Iris pigment epithelial cell (primary cell): ENCODE results near the gene ZFYVE9.
"Not testable (repeated sequence)": the region's sequence is repeated elsewhere in the genome, so short reads cannot be mapped to it uniquely, and the experiment has no call there.

Experiments used
- DNase-seq: peaks from one replicate; pipeline ENCODE4 v3.0.0-alpha.2; 2011; ENCODE audit warnings: low read depth

Gene ZFYVE9

DNA sequence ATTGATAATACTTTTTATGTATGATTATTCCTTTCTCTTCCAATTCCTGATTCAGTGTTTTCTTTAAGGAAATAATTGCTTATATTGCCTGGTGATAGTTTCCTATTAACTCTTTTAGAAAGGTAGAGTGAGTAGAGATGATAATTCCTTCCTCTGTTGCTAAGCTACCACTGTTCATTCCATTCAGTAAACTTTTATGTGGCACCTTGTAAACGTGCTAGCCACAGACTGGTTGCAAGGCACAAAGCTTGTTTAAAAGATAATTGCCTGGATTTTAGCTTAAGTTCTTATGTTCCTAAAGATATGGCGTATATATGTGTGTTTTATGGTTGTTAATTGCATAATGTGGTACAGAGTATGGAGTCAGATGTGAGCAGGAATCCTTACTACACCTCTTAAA, 3.2 kb downstream of the ZFYVE9 start:
- DNase-seq, result no peak

DNA sequence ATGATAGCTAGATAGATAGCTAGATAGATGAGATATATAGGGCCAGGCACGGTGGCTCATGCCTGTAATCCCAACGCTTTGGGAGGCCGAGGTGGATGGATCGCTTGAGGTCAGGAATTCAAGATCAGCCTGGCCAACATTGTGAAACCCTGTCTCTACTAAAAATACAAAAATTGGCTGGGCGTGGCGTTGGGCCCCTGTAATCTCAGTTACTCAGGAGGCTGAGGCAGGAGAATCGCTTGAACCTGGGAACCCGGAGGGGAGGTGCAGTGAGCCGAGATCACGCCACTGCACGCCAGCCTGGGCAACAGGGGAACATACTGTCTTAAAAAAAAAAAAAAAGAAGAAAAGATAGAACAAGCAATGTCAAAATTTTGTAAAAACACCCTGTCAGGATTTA, 8.6 kb downstream of the ZFYVE9 start:
- DNase-seq, result not testable (repeated sequence)

DNA sequence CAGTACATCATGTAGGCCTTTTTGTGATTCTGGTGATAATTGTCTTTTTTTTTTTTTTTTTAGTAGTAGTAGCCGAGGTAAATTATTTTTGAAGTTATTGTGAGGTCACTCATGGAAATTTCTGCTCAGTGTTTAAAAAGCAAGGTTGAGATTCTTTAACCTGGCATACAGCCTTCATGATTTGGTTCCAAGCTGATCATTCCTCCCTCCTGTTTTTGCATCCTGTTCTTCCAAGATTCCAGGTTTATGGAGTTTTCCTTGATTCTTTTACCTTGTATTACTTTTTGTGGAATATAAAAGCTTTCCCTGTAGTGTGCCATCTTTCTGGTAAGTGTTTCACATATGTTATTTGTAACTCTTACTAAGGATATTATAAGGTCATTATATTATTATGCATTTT, 9.1 kb downstream of the ZFYVE9 start:
- DNase-seq, result no peak

DNA sequence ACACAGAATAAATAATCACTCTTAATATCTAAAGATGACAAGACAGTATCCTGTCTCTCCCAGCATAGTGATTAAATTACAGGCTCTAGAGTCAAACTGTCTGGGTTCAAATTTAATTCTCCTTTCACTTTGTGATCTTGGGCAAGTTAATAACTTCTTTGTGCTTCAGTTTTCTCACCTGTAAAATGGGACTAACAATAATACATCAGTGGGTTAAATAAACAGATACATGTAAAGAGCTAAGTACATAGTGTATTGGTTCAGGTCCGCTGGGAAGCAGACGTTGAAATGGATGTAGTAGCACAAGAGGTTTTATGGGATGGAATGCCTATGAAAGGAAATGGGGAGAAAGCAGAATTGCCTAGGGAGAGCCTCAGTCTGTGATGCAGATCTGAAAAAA, 10.7 kb downstream of the ZFYVE9 start:
- no peak for DNase-seq

DNA sequence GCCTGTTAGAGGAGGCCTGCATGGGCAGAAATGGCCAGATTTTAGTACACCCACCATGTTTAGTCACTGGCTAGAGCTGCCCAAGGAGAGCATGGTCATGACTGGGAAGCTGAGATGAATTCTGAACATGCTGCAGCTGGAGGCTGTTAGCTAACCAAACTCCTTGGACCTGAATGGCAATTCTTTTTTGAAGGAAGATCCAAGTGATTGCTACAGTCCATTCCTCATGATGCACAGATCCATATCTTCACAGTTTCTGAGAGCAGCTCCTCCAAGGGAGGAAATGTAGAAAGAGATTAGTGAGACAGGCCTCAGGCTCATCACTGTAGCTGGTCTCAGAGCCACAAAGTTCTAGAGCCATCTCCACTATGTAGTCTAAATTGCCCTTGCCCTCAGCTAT, 11.1 kb downstream of the ZFYVE9 start:
- peak; percentile 27 for DNase-seq

DNA sequence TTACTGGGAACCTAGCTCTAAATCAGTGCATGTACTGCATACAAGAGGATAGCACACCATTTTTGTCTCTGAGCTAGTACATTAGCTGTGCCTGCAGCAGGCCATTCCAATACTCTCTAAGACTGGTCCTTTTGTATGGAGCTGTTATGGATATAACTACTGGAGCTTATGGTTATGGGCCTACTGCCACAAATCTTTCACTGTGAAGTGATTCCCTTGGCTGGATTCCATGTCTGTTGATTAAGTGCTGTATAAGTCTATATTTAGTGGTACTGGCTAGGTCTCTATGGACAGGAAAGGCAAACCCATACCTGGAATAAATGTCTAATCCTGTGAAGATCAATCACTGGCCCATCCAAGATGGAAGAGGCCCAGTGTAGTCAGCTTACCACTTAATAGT, 12.0 kb downstream of the ZFYVE9 start:
- peak; percentile 56 for DNase-seq

DNA sequence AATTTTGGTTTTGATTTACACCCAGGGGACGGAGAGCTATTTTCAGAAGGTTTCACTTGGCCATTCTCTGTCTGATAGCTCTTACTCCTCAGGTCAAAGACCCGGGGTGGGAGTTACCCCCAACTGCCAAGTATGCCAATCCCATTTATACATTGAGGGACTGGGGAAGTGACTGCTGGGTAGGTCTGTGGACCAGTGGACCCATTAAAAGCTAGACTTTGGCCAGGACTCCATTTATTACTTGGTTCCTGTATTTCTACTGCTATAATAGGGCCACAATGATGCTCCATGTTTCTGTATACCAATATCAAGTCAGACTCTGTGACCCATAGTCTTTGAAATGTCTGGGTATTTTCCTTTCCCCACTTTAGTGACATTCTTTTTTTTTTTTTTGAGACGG, 14.6 kb downstream of the ZFYVE9 start:
- no peak for DNase-seq

DNA sequence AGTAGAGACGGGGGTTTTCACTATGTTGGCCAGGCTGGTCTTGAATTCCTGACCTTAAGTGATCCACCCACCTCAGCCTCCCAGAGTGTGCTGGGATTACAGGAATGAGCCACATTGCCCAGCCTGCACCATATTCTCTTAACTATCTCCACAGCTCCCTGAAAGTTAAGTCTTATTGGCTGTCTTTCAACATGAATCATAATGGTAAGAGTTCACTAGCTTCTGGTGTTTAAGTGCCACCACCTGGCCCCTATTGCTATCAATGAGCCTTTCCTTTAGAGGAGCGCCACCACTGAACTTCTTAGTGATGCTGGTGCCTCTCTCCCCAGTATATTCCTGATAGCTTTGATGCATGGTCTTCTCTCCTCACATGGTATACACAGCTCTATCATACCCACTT, 15.7 kb downstream of the ZFYVE9 start:
- DNase-seq, result peak; percentile 58

DNA sequence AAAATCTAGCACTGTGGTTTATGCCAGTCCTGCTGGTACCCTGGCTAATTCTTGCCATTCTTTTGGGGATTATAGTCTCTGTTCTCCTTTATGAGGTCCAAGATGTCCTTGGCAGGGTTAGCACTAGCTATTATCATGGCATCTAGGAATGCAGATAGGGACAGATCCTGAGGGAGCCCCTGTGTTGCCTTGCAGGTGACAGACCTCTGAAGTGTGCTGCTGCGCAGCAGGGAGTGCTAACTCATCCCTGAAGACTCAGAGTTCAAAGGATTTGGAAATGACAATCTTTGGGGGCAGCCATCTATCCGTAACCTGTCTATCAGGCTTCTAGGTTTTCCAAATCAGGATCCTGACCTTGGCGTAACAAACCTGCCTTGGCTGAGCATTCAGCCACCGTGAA, 16.3 kb downstream of the ZFYVE9 start:
- DNase-seq, result no peak

DNA sequence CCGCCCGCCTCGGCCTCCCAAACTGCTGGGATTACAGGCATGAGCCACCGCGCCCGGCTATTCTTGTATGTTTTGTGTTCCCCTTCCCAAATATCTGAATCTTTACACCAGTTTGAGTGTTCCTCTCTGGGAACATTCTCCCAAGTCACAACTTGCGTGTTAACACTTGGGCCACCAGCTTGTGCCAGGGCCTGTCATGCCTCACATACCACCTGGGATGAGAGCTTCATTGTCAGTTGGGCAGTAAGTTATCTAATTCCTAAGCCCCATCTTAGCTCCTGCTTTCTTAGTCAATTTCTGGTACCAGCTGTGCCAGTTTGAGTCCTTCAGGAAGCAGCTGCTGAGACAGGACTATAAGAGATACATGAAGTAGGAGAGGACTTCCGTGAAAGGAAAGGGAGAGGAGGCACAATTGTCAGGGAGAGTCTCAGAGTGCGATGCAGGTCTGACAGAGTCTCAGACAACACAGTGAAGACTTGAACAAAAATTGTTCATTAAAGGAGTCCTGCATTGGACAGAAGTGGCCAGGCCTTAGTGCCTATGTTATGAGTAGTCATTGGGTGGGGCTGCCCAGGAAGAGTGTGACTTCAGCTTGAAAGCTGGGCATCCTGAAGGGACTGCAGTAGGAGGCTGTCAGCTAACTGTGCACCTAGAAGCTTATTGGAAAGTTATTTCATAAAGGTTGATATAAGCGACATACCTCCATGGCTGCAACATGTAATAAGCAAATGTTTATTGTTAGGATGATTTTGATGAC, 17.3 kb downstream of the ZFYVE9 start:
- peak; percentile 38 for DNase-seq

DNA sequence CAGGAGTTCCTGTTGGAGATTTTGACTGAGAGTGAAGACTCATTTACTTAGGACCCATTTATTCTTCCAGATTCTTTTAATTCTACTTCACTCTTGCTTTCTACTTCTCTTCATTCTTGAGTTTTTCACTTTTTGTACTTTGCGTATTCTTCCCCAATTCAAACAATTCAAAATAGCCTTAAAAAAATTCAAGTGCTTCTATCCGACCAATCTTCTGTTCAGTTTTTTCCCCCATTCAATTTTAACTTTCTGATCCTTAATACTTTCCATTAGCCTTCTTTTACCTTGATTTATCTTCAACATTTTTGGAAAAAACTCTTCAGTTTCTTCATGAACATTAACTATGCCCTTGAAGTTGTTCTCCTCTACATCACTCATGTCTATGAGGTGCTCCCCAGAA, 21.1 kb downstream of the ZFYVE9 start:
- no peak for DNase-seq

DNA sequence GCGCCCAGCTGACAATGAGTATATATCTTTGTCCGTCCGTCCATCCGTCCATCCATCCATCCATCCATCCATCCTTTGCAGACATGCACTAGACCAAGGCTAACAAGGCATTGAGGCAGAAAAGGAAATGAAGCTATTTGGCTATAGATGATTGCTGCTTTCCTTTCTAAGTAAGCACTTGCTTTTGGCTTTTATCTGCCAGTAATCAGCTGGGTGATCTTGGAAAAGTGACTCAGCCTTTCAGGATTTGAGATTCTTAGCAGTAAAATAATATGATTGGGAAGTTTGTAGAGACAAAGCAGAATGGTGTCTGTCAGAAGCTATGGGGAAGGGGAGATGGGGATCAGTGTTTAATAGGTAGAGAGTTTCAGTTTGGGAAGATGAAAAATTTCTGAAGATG, 22.7 kb downstream of the ZFYVE9 start:
- DNase-seq, result peak; percentile 33

DNA sequence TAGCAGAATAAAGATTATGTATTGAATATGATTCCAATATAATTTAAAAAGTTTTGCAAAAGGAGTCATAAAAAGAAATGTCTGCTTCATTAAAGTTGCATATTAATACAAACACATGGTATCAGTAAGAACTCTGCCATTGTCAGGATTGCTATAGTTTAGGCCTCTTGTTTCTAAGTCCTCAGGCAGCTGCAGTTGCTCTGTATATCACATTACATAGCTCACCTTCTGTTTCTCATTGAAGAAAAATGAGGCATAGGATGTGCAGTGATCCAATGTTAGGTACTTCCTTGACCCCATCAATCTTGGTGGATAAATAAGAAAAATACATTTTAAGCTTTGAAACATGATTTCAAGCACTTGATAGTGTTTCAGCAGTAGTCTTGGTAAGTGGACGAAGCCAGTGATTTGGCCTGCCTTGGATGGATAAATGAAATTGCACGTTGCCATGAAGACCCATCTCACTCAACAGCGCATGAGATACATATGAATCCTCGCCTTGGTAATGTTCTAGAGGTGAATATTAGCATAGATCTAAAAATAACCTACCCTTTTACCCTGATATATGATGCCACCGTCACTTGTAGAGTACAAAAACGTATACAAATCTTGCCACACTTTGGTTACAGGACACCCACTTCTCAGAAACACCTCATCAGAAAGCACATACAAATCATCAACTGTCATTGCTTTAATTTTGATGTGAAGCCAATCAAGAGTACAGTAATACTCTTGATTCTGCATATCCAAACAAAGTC, 25.3 kb downstream of the ZFYVE9 start:
- DNase-seq, result no peak

DNA sequence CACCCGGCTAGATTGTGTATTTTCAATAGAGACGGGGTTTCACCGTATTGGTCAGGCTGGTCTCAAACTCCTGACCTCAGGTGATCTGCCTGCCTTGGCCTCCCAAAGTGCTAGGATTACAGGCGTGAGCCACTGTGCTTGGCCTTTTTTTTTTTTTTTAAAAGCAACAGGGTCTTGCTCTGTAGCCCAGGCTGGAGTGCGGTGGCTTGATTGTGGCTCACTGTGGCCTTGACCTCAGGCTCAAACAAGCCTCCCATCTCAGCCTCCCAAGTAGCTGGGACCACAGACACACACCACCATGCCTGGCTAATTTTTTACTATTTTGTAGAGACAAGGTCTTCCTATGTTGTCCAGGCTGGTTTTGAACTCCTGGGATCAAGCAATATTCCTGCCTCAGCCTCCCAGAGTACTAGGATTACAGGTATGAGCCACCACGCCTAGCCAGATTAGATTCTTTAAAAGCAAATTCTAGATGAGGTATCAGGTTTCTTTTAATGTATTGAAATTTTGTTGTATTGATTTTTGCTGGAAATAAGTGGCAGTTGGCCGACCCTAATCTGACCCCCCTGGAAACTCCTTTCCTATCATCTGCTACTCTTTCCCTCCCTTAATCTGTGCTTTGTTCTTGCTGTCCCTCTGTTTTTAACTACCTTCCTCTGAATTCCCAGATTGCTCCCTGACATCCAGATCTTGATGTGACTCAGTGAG, 26.6 kb downstream of the ZFYVE9 start:
- no peak for DNase-seq

DNA sequence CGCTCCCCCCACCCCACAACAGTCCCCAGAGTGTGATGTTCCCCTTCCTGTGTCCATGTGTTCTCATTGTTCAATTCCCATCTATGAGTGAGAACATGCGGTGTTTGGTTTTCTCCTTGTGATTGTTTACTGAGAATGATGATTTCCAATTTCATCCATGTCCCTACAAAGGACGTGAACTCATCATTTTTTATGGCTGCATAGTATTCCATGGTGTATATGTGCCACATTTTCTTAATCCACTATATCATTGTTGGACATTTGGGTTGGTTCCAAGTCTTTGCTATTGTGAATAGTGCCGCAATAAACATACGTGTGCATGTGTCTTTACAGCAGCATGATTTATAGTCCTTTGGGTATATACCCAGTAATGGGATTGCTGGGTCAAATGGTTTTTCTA, 29.3 kb downstream of the ZFYVE9 start:
- not testable (repeated sequence) for DNase-seq

DNA sequence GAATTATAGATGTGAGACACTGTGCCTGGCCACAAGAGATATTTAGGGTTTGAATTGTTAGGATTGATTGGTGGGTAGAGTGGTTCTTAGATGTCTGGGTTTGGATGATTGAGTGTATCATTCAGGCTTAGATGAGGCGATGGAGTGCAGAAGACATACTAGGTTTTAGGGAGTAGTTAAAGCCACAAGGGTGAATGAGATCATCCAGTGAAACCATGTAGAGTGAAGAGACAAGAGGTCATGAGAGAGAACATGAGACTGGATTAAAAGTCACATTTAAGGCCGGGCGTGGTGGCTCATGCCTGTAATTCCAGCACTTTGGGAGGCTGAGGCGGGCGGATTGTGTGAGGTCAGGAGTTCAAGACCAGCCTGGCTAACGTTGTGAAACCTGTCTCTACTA, 37.2 kb downstream of the ZFYVE9 start:
- peak; percentile 41 for DNase-seq

DNA sequence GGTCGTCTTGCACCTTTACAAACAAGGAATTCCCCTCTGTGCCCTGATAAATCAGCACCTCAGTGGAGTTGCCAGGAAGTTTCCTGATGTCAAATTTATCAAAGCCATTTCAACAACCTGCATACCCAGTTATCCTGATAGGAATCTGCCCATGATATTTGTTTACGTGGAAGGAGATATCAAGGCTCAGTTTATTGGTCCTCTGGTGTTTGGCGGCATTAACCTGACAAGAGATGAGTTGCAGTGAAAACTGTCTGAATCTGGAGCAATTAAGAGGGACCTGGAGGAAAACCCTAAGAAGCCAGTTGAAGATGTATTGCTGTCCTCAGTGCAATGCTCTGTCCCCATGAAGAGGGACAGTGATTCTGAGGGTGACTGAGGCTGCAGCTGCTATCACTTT, 38.3 kb downstream of the ZFYVE9 start:
- no peak for DNase-seq

DNA sequence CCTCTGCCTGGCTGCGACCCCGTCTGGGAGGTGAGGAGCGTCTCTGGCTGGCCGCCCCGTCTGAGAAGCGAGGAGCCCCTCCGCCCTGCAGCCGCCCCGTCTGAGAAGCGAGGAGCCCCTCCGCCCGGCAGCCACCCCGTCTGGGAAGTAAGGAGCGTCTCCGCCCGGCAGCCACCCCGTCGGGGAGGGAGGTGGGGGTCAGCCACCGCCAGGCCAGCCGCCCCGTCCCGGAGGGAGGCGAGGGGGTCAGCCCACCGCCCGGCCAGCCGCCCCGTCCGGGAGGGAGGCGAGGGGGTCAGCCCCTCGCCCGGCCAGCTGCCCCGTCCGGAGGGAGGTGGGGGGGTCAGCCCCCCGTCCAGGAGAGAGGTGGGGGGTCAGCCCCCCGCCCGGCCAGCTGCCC, 39.9 kb downstream of the ZFYVE9 start:
- DNase-seq, result not testable (repeated sequence)

DNA sequence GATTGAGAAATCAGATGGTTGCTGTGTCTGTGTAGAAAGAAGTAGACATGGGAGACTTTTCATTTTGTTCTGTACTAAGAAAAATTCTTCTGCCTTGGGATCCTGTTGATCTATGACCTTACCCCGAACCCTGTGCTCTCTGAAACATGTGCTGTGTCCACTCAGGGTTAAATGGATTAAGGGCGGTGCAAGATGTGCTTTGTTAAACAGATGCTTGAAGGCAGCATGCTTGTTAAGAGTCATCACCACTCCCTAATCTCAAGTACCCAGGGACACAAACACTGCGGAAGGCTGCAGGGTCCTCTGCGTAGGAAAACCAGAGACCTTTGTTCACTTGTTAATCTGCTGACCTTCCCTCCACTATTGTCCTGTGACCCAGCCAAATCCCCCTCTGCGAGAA, 40.4 kb downstream of the ZFYVE9 start:
- DNase-seq, result not testable (repeated sequence)

DNA sequence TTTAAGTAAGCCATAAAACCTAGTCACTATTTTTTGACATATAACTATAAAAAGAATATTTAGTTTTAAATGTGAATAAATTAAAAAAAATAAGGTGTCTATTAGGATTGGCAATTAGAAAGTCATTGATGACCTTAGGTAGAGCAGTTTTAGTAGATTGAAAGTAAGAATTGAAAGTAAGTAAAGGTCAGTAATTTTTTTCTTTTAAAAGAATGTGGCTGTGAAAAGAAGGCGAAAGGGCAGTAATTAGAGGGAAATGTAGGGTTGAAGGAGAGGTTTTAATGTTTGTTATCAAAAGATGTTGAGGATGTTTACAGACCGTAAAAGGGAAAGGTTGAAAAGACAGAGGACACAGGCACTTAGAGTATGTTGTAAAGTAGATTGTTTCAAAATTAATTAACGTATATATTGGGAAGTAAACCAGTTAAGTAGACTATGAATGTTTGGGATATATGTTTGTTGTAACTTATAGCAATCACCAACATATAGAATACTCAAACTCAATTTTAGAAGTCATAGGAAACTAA, 41.0 kb downstream of the ZFYVE9 start:
- DNase-seq, result no peak

DNA sequence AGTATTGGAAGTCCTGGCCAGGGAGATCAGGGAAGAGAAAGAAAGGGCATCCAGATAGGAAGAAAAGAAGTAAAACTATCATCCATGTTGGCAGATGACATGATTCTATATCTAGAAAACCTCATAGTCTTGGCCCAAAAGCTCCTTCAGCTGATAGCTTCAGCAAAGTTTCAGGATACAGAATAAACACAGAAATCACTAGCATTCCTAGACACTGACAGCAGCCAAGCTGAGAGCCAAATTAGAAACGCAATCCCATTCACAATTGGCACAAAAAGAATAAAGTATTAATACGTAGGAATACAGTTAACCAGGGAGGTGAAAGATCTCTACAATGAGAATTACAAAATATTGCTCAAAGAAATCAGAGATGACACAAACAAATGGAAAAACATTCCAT, 44.6 kb downstream of the ZFYVE9 start:
- DNase-seq, result peak; percentile 80

DNA sequence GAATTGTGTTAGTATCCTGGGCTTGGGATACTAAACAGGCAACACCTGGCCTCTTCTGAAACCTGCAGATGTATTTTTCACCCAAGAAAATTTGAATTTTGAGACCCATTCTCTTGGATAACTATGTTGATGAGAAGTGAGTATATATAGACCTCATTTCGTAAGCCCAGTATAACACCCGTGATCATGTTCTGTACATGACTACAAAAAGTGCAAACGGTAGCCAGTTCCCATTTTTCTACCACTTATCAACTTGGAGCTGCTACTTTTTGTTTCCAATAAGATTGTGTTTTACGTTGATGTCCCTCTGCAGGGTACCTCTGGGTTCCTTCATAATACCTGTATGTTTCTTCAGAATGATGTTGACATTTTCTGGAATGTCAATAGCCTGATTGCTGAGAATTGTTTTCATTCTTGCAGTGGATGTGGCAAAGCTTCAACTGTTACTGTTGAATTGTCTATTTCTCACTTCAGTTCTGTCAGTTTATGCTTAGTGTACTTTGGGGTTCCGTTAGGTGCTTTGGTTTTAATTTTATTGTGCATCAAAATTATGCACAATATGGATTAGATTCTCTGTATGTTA, 48.1 kb downstream of the ZFYVE9 start:
- no peak for DNase-seq
